Left lung (tissue), 10 donors: ENCODE measurements around the gene KCNJ13. TPM values are rescaled to one million over a fixed set of nuclear protein-coding genes. Genes with fewer than 3 reads are reported as not detected.

ENCODE experiments used
- ATAC-seq: fragments of 200-7000 bp; cut with Tn5 transposase; one replicate; pipeline ENCODE4 v1.9.1; 2020; ENCODE audit warnings: moderate library complexity
- DNase-seq, 4 donors: peaks; one replicate each; pipeline ENCODE4 v3.0.0-alpha.2; 2013 to 2020
- H3K27ac ChIP-seq, 2 donors: fragments of 200-600 bp; sonication (generic) in 1 of 2; one replicate each; pipeline versions ENCODE4 v1.5.0 to v1.8.0; 2020 to 2021
- H3K27me3 ChIP-seq, 2 donors: fragments of 200-600 bp; sonication (generic) in 1 of 2; one replicate each; pipeline versions ENCODE4 v1.5.0 to v1.8.0; 2020 to 2021
- H3K36me3 ChIP-seq, 2 donors: fragments of 200-600 bp; sonication (generic) in 1 of 2; one replicate each; pipeline versions ENCODE4 v1.5.0 to v1.8.0; 2020 to 2021
- H3K4me1 ChIP-seq, 2 donors: fragments of 200-600 bp; one replicate each; pipeline ENCODE4 v1.8.0; 2021
- H3K4me3 ChIP-seq, 2 donors: fragments of 200-600 bp; sonication (generic) in 1 of 2; one replicate each; pipeline versions ENCODE4 v1.5.0 to v1.8.0; 2020 to 2021; ENCODE audit warnings: mild to moderate bottlenecking in 1 of 2
- H3K9me3 ChIP-seq, 2 donors: fragments of 200-600 bp; sonication (generic) in 1 of 2; one replicate each; pipeline versions ENCODE4 v1.5.0 to v1.8.0; 2020 to 2021
- CTCF ChIP-seq, 2 donors: fragments of 200-600 bp; sonication (generic) in 1 of 2; IDR thresholded peaks; one replicate each; pipeline versions ENCODE4 v1.5.0 to v1.8.0; 2021; ENCODE audit warnings: antibody characterized with exemption in 2 of 2
- intact Hi-C, 2 donors: fragments of 100-400 bp; cut with DNase I; formaldehyde crosslinking; loops; one replicate each; pipeline versions ENCODE4 v1.11.2 to v1.14.2; 2022
- polyA plus RNA-seq, 6 donors: library from polyadenylated mRNA; unstranded; fragments of 120-200 nt; gene quantifications; one replicate each; pipeline ENCODE4 v1.2.1, GENCODE V29; 2013; ENCODE audit not compliant: insufficient read length in 6 of 6
- total RNA-seq, 2 donors: library from RNA; stranded (reverse); fragmentation: NEBNext Ultra II Directional; extraction: Animal tissue kit (Norgen Biotek cat#: 25700); gene quantifications; one replicate each; pipeline ENCODE4 v1.2.1, GENCODE V29; 2021
- donor health status: DM: no; HTN: yes; CAD: no.
- donor health status: DM: no; HTN: no; CAD: no.

KCNJ13 gene
- total and polyA plus RNA-seq, 8 donors: 5.3 to 12.0 (median 6.2) TPM; not detected in 2

GRCh38 chr2:232783278-232783677, 6.9 kb upstream of the KCNJ13 start:
- no peak overlapping the region for H3K27ac ChIP-seq
- no peak overlapping the region for H3K4me3 ChIP-seq
- H3K9me3 ChIP-seq: no peaks in the 10 kb centered on the region
- H3K36me3 ChIP-seq: peaks cover 0 to 23% of the 10 kb centered on the region in 2 donors
- intact Hi-C loops: no loop called here
- no peaks in the 10 kb centered on the region for H3K27me3 ChIP-seq
- no peaks in the 10 kb centered on the region for H3K4me1 ChIP-seq
- no peak for ATAC-seq
- no peak for DNase-seq
- TF ChIP-seq CTCF (IDR thresholded peaks at IDR 0.05): no peak

DNA sequence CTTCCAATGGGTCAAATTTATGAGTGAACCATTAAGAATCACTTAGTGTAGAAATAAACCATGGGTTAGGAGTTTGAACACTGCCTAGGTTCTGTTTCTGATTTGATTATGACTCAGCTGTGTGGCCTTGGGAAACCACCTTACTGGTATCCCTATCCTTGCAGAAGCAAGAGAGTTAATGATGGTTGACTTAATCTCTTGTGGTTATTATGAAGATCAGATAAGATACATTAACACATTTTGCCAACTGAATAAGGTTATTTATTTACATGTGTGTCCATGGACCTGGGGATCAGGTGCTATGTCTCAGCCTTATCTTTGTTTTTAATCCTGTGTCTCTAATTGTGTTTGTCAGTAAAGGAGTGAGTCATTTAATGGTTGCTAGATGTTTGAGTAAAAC, 5.4 kb upstream of the KCNJ13 start:
- TF ChIP-seq CTCF (IDR thresholded peaks at IDR 0.05): no peak
- peak overlapping the region in 1 of 2 donors; percentile 30 for H3K27ac ChIP-seq

DNA sequence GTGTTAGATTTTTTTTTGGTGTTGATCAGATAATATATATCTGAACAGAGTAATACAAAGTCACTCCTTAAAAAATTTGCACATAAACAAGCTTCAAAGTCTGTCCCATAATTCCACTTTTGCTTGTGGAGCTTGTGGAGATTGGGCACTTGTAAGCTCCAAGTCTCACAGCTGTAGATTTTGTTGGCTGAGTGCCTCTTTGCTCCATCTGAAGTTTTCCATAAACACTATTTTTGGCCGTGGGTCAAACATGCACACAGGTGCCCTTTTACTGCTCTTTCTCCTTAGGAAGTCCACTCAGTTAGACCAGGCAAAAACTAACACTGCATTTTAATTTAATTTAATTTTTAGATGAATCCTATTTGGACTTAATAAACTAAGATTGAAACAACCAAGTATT, 3.6 kb upstream of the KCNJ13 start:
- Histone ChIP-seq H3K27me3 (no peaks in the 10 kb centered on the region), H3K9me3 (no peaks in the 10 kb centered on the region), H3K36me3 (peaks cover 0 to 9% of the 10 kb centered on the region in 2 donors), H3K4me1 (no peaks in the 10 kb centered on the region), H3K27ac (no peak overlapping the region), H3K4me3 (no peak overlapping the region)
- ATAC-seq (peak; percentile 84), DNase-seq (peak in 2 of 4 donors; percentile 37 to 65)
- no peak for TF ChIP-seq CTCF (IDR thresholded peaks at IDR 0.05)
- intact Hi-C loops: no loop called here

More for the DNA sequence above, 5.4 kb upstream of the KCNJ13 start:
- Histone ChIP-seq H3K4me3 (no peak overlapping the region), H3K4me1 (no peaks in the 10 kb centered on the region), H3K27me3 (no peaks in the 10 kb centered on the region), H3K9me3 (no peaks in the 10 kb centered on the region), H3K36me3 (peaks cover 0 to 16% of the 10 kb centered on the region in 2 donors)
- intact Hi-C loops: no loop called here
- DNase-seq: no peak
- ATAC-seq: peak; percentile 33

DNA sequence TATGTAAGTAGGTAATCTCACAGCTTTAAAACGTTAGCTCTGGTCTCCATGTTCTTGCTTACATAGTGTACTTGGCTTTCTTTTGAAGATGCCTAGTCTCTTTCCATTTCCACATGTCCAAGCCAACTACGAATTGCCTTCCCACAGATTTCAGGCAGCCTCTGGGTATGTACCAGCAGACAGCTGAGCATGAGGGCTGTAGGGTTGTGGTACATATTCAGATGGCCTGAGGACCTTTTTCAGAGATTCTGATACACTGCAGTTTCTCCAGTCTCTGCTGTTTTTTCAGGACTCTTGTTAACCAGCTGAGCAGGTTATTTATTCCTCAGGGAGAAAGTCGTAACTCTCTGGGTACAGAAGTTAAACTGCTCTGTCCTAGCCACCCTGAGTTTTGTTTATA, 3.1 kb upstream of the KCNJ13 start:
- intact Hi-C loops: no loop called here
- Histone ChIP-seq H3K27me3 (no peaks in the 10 kb centered on the region), H3K27ac (no peak overlapping the region), H3K9me3 (no peaks in the 10 kb centered on the region), H3K4me1 (no peaks in the 10 kb centered on the region), H3K36me3 (peaks cover 0 to 9% of the 10 kb centered on the region in 2 donors), H3K4me3 (no peak overlapping the region)
- DNase-seq (no peak), ATAC-seq (peak; percentile 22)
- no peak for TF ChIP-seq CTCF (IDR thresholded peaks at IDR 0.05)

DNA sequence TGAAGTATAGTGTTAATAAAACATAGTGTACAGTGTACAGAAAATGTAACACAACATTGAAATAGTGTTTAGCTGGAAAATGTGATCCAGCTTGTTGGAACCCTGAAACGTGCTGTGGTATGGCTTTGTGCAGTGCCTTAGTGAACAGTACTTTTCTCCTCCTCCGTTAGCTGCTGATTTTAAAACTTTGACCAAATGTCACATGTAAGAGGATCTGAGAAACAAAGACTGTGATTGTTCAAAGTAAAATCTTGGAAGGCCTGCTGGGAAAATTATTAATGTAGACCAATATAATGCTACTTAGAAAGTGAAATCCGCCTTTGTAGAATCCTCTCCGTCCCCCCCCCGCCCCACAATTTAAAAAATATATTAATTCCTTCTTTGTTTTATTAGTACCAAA, 911 bp upstream of the KCNJ13 start:
- intact Hi-C loops: no loop called here
- TF ChIP-seq CTCF (IDR thresholded peaks at IDR 0.05): no peak
- H3K4me1 ChIP-seq: no peaks in the 10 kb centered on the region
- no peak overlapping the region for H3K4me3 ChIP-seq
- no peak overlapping the region for H3K27ac ChIP-seq
- ATAC-seq: no peak
- H3K36me3 ChIP-seq: peaks cover 0 to 13% of the 10 kb centered on the region in 2 donors
- H3K9me3 ChIP-seq: no peaks in the 10 kb centered on the region
- H3K27me3 ChIP-seq: no peaks in the 10 kb centered on the region
- DNase-seq: no peak
